ENCODE results near the gene HPSE.
A peak's percentile ranks its signal among the peaks of the same experiment; 100 is the strongest.
"Not testable (repeated sequence)": the region's sequence is repeated elsewhere in the genome, so short reads cannot be mapped to it uniquely, and the experiment has no call there.

The HPSE gene

GRCh38 chr4:83356899-83357661 lies 22.4 kb upstream of the HPSE start:
- peak overlapping the region; percentile 21 for H3K4me3 Mint-ChIP-seq
- peak overlapping the region; percentile 82 for H3K27ac Mint-ChIP-seq
- H3K36me3 Mint-ChIP-seq (ENCODE audit: low read depth): peaks cover 2% of the 10 kb centered on the region
- DNase-seq (no peak), ATAC-seq (peak; percentile 98)
- H3K9me3 Mint-ChIP-seq: peaks cover 10% of the 10 kb centered on the region
- H3K4me1 Mint-ChIP-seq: peaks cover 26% of the 10 kb centered on the region
- H3K27me3 Mint-ChIP-seq: no peaks in the 10 kb centered on the region

GRCh38 chr4:83353516-83353915 lies 18.9 kb upstream of the HPSE start:
- no peak overlapping the region for H3K27ac Mint-ChIP-seq
- H3K9me3 Mint-ChIP-seq: peaks cover 13% of the 10 kb centered on the region
- H3K4me3 Mint-ChIP-seq: no peak overlapping the region
- H3K4me1 Mint-ChIP-seq: peaks cover 37% of the 10 kb centered on the region
- ATAC-seq: no peak
- H3K27me3 Mint-ChIP-seq: no peaks in the 10 kb centered on the region
- H3K36me3 Mint-ChIP-seq (ENCODE audit: low read depth): peaks cover 2% of the 10 kb centered on the region
- DNase-seq: no peak

GRCh38 chr4:83348074-83348473 lies 13.4 kb upstream of the HPSE start:
- DNase-seq (no peak), ATAC-seq (no peak)
- Mint-ChIP-seq H3K4me1 (peaks cover 16% of the 10 kb centered on the region), H3K36me3 (ENCODE audit: low read depth) (peaks cover 8% of the 10 kb centered on the region), H3K4me3 (no peak overlapping the region), H3K27me3 (peaks cover 11% of the 10 kb centered on the region), H3K9me3 (peaks cover 13% of the 10 kb centered on the region), H3K27ac (no peak overlapping the region)

GRCh38 chr4:83342476-83342875 lies 7.8 kb upstream of the HPSE start:
- peaks cover 23% of the 10 kb centered on the region for H3K4me1 Mint-ChIP-seq
- peaks cover 8% of the 10 kb centered on the region for H3K36me3 Mint-ChIP-seq (ENCODE audit: low read depth)
- no peak overlapping the region for H3K4me3 Mint-ChIP-seq
- H3K27ac Mint-ChIP-seq: no peak overlapping the region
- DNase-seq (no peak), ATAC-seq (no peak)
- peaks cover 17% of the 10 kb centered on the region for H3K9me3 Mint-ChIP-seq
- H3K27me3 Mint-ChIP-seq: peaks cover 21% of the 10 kb centered on the region

DNA sequence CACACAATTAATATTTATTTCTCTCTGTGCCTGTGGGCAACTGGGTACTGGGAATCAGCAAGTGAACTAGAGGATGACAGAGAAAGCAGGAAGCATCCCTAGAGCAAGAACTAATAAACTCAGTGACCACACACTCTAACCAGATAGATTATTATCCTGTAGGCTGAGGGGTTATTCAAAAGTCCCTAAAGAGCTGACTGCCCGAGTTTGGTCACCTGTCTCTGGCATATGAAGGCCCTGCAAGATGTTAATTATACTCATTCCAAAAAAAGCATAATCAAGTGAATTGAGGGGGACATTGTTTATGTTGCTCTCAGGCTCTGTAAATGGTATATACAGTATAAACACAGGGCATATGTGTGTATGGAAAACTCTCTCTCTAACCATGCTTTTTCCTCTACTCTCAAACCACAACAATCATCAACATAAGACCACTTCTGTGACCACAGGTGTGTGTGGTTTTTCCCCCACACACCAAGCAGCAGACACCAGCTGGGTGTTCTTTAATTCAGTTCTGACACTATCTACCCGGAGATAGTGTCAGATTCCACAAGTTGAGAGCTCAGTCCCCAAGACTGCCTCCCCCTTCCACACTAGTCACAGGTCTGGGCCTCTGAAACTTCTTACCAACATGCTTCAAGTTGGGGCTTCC lies 6.2 kb upstream of the HPSE start:
- ATAC-seq (peak; percentile 99), DNase-seq (peak; percentile 47)
- Mint-ChIP-seq H3K4me1 (peaks cover 23% of the 10 kb centered on the region), H3K27me3 (peaks cover 26% of the 10 kb centered on the region), H3K27ac (peak overlapping the region; percentile 89), H3K36me3 (ENCODE audit: low read depth) (peaks cover 1% of the 10 kb centered on the region), H3K4me3 (peak overlapping the region; percentile 58), H3K9me3 (peaks cover 13% of the 10 kb centered on the region)

- DNase-seq (no peak), ATAC-seq (no peak)
- Mint-ChIP-seq H3K27ac (no peak overlapping the region), H3K4me3 (no peak overlapping the region), H3K36me3 (ENCODE audit: low read depth) (peaks cover 1% of the 10 kb centered on the region), H3K4me1 (peaks cover 30% of the 10 kb centered on the region), H3K9me3 (peaks cover 13% of the 10 kb centered on the region), H3K27me3 (peaks cover 29% of the 10 kb centered on the region)
Observed at GRCh38 chr4:83339573-83339972, 4.9 kb upstream of the HPSE start.

GRCh38 chr4:83335701-83336100 lies 1.1 kb upstream of the HPSE start:
- H3K9me3 Mint-ChIP-seq: peaks cover 10% of the 10 kb centered on the region
- H3K4me1 Mint-ChIP-seq: peaks cover 23% of the 10 kb centered on the region
- H3K36me3 Mint-ChIP-seq (ENCODE audit: low read depth): no peaks in the 10 kb centered on the region
- peaks cover 24% of the 10 kb centered on the region for H3K27me3 Mint-ChIP-seq
- no peak for DNase-seq
- peak overlapping the region; percentile 73 for H3K27ac Mint-ChIP-seq
- H3K4me3 Mint-ChIP-seq: peak overlapping the region; percentile 81
- ATAC-seq: no peak

DNA sequence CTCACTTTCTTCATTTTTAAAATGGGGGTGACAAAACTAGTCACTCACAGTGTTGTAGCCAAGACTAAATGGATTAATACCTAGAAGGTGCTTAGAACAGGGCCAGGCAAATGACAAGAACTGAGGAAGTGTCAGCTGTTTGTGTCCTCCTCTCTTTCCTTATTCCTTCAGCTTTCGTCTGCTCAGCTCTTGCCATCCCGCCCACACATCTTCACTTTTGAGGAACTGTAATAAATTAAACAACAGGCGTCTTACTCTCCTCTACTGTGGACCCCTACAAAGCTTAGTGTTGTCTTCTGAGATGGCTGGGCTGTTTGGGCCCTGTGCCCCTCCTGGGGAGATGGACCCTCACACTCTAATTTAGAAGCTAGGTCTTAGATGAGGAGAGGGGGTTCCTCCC lies 2.7 kb downstream of the HPSE start:
- ATAC-seq (no peak), DNase-seq (no peak)
- Mint-ChIP-seq H3K36me3 (ENCODE audit: low read depth) (no peaks in the 10 kb centered on the region), H3K9me3 (no peaks in the 10 kb centered on the region), H3K4me3 (no peak overlapping the region), H3K4me1 (peaks cover 18% of the 10 kb centered on the region), H3K27ac (no peak overlapping the region), H3K27me3 (peaks cover 15% of the 10 kb centered on the region)

DNA sequence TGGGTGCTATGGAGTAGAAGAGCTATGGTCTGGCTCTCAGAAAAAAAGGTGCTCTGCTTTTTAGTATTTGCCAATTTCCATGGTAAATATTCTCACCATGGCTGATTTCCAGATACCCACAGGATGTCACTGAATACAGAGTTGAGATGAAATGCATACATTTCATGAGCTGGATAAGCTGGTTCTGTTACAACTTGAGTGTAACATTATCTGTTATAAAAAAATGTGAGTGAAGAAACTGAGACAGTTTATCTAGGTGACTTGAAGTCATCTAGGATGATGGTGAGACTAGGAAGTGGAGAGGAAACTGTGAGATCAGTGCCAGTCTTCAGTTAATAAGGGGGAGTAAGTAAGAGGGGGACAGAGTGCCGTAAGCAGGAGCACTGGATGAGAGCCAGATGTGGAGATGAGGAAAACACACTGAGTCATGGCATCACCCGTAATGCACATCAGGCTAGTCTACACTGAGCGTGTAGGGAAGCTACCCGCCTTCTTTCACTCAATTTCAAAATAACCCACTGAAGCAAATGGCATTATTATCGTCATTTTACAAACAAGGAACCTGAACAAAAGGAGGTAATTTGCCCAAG lies 5.0 kb downstream of the HPSE start:
- no peak overlapping the region for H3K4me3 Mint-ChIP-seq
- no peaks in the 10 kb centered on the region for H3K9me3 Mint-ChIP-seq
- H3K36me3 Mint-ChIP-seq (ENCODE audit: low read depth): no peaks in the 10 kb centered on the region
- DNase-seq (no peak), ATAC-seq (no peak)
- peaks cover 11% of the 10 kb centered on the region for H3K4me1 Mint-ChIP-seq
- no peak overlapping the region for H3K27ac Mint-ChIP-seq
- H3K27me3 Mint-ChIP-seq: peaks cover 3% of the 10 kb centered on the region

GRCh38 chr4:83328521-83329187 lies 6.0 kb downstream of the HPSE start:
- no peak for ATAC-seq
- H3K36me3 Mint-ChIP-seq (ENCODE audit: low read depth): no peaks in the 10 kb centered on the region
- H3K27me3 Mint-ChIP-seq: no peaks in the 10 kb centered on the region
- no peak overlapping the region for H3K4me3 Mint-ChIP-seq
- DNase-seq: no peak
- H3K4me1 Mint-ChIP-seq: peaks cover 4% of the 10 kb centered on the region
- no peak overlapping the region for H3K27ac Mint-ChIP-seq
- H3K9me3 Mint-ChIP-seq: no peaks in the 10 kb centered on the region

GRCh38 chr4:83326546-83326945 lies 8.1 kb downstream of the HPSE start:
- no peak overlapping the region for H3K27ac Mint-ChIP-seq
- no peaks in the 10 kb centered on the region for H3K36me3 Mint-ChIP-seq (ENCODE audit: low read depth)
- ATAC-seq (no peak), DNase-seq (no peak)
- no peak overlapping the region for H3K4me3 Mint-ChIP-seq
- no peaks in the 10 kb centered on the region for H3K27me3 Mint-ChIP-seq
- no peaks in the 10 kb centered on the region for H3K9me3 Mint-ChIP-seq
- no peaks in the 10 kb centered on the region for H3K4me1 Mint-ChIP-seq

DNA sequence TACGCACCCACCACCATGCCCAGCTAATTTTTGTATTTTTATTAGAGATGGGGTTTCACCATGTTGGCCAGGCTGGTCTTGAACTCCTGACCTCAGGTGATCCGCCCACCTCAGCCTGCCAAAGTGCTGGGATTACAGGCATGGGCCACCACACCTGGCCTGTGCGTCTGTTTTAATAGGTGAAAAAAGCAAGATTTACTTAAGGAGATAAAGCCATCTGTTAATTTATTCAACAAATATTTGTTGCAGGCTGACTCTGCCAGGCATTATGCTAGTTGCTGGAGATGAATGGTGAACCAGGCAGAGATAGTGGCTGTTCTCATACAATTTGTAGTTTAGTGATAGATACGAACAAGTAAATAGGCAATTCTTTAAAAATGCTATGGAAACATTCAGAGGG lies 9.3 kb downstream of the HPSE start:
- H3K4me1 Mint-ChIP-seq; H3K36me3 Mint-ChIP-seq (ENCODE audit: low read depth); H3K4me3 Mint-ChIP-seq; H3K27me3 Mint-ChIP-seq; ATAC-seq; H3K9me3 Mint-ChIP-seq; H3K27ac Mint-ChIP-seq; DNase-seq: not testable (repeated sequence)

- Mint-ChIP-seq H3K36me3 (ENCODE audit: low read depth) (peaks cover 8% of the 10 kb centered on the region), H3K9me3 (no peaks in the 10 kb centered on the region), H3K4me3 (no peak overlapping the region), H3K27ac (no peak overlapping the region), H3K4me1 (peaks cover 7% of the 10 kb centered on the region), H3K27me3 (no peaks in the 10 kb centered on the region)
- DNase-seq (no peak), ATAC-seq (no peak)
Observed at GRCh38 chr4:83323136-83323535, 11.5 kb downstream of the HPSE start.

DNA sequence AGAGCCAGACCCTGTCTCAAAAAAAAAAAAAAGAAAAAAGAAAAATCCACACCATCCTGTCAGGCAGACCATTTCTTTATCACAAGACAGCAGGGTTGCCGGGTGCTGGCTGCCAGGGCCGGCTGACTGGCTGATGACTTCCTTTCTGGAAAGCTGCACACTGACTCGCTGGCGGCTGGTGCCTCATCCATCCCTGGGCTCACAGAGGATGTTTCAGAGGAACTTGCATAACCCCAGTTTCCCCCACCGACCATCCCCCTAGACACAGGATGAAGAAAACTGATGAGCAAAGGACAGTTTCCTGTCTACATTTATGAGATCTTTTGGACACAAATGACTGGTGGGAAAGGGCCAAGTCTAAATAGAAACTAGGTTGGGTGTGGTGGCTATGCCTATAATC lies 14.1 kb downstream of the HPSE start:
- no peaks in the 10 kb centered on the region for H3K27me3 Mint-ChIP-seq
- H3K4me3 Mint-ChIP-seq: no peak overlapping the region
- no peak overlapping the region for H3K27ac Mint-ChIP-seq
- no peaks in the 10 kb centered on the region for H3K9me3 Mint-ChIP-seq
- DNase-seq: peak; percentile 10
- no peak for ATAC-seq
- peaks cover 8% of the 10 kb centered on the region for H3K36me3 Mint-ChIP-seq (ENCODE audit: low read depth)
- H3K4me1 Mint-ChIP-seq: peaks cover 7% of the 10 kb centered on the region

DNA sequence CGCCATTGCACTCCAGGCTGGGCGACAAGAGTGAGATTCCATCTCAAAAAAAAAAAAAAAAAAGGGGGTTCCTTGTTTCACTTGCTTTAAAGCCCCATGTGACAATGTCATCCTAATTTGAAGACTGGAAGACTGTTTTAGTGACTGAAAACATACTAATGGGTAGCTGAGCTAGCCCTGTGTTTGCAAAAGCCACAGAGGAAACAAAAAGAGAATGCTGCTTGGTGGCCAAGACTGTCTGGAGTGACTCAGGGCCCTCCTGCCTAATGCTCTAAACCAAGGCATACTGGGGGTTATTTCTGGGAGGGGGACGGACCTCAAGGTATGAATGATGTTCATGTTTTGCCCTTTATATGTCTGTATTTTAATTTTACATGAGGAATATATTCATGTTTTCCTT lies 16.0 kb downstream of the HPSE start:
- Mint-ChIP-seq H3K9me3 (no peaks in the 10 kb centered on the region), H3K27me3 (no peaks in the 10 kb centered on the region), H3K36me3 (ENCODE audit: low read depth) (peaks cover 8% of the 10 kb centered on the region), H3K4me1 (peaks cover 7% of the 10 kb centered on the region), H3K4me3 (no peak overlapping the region), H3K27ac (no peak overlapping the region)
- DNase-seq: no peak
- ATAC-seq: no peak

Measured in activated naive CD8-positive, alpha-beta T cell treated with anti-CD3 and anti-CD28 coated beads, Interleukin-2, amount 50 U/mL, for 24 hours (primary cell).